ENCODE measurements around the gene FGF11.

FGF11 gene

DNA sequence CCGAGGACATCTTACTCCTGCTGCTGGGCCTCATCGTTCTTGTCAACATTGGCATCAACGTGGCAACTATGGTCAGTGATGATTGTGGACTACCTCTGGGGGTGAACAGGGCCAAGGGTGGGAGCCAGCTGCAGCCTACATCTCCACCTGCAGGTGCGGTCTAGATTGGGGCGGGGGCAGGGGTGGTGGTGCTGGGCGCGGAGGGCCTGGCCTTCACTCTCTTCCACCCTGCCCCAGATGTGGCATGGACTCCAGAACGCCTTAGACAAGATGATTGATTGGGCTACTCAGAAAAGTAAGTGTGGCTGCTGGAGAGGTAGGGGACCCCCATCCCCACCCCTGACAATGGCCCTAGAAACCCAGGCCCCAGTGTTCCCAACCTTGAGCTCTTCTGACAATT lies 13.6 kb upstream of the FGF11 start:
- no peak overlapping the region for H3K27ac ChIP-seq (ENCODE audit: extremely low read depth, low read depth, low read length)
- no peaks in the 10 kb centered on the region for H3K9me3 ChIP-seq (ENCODE audit: control insufficient read depth, insufficient read depth, low read depth, low read length)
- CTCF ChIA-PET: interaction anchor here (0.6 to 1.6 kb wide), 4 partner anchors 12 to 248 kb away, joined by 3 to 9 read pairs (median 5); no protein-coding TSS in a partner anchor
- H3K4me1 ChIP-seq (ENCODE audit: control insufficient read depth, insufficient read depth, low read length): no peaks in the 10 kb centered on the region
- POLR2A ChIA-PET: interaction anchor here (2.1 kb wide), 1 partner anchor 22 kb away, joined by 9 read pairs; the partner anchor contains the start of gene TMEM256
- H3K4me3 ChIP-seq (ENCODE audit: low read depth, low read length): no peak overlapping the region
- no peaks in the 10 kb centered on the region for H3K36me3 ChIP-seq (ENCODE audit: control insufficient read depth in 2 of 2, insufficient read depth in 1 of 2, low read length in 2 of 2)
- TF ChIP-seq ZFP3 (tag by site-specific recombination; IDR thresholded peaks at IDR 0.05; ENCODE audit: low read depth): no peak
- no peak for TF ChIP-seq ZNF324 (tag by site-specific recombination; IDR thresholded peaks at IDR 0.05)
- TF ChIP-seq ZFP69B (tag by site-specific recombination; IDR thresholded peaks at IDR 0.05): no peak
- TF ChIP-seq ZNF423 (tag by site-specific recombination; IDR thresholded peaks at IDR 0.05): no peak
- TF ChIP-seq ZNF549 (tag by site-specific recombination; IDR thresholded peaks at IDR 0.05): no peak
- TF ChIP-seq ZNF837 (tag by site-specific recombination; IDR thresholded peaks at IDR 0.05): no peak
- TF ChIP-seq ZNF768 (tag by site-specific recombination; IDR thresholded peaks at IDR 0.05): no peak
- no peak for TF ChIP-seq ZBTB48 (tag by site-specific recombination; IDR thresholded peaks at IDR 0.05)
- TF ChIP-seq ZNF146 (tag by site-specific recombination; IDR thresholded peaks at IDR 0.05): no peak
- no peak for TF ChIP-seq ZNF23 (tag by site-specific recombination; IDR thresholded peaks at IDR 0.05; ENCODE audit: borderline replicate concordance)
- TF ChIP-seq ZNF449 (tag by site-specific recombination; IDR thresholded peaks at IDR 0.05): no peak
- no peak for TF ChIP-seq AEBP2 (tag by site-specific recombination; IDR thresholded peaks at IDR 0.05; ENCODE audit: borderline replicate concordance)

DNA sequence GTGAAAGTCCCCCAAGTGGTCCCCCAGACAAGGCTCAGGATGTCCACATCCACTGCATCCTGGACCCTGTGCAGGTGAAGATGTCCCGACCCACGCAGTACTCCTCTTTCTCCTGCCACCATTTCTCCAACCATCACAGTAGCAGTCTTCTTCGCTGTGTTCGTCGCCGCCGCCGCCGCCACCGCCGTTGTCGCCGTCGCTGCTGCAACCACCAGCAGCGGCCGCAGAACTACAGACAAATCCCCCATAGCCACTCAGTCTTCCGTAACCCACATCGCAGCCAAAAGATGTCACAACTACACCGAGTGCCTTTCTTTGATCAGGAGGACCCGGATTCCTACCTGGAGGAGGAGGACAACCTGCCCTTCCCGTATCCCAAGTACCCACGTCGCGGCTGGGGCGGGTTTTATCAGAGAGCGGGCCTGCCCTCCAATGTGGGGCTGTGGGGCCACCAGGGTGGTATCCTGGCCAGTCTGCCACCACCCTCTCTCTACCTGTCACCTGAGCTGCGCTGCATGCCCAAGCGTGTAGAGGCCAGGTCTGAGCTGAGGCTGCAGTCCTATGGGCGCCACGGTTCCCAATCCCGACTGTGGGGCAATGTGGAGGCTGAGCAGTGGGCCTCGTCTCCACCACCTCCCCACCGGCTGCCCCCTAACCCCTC lies 13.0 kb upstream of the FGF11 start:
- H3K4me1 ChIP-seq (ENCODE audit: control insufficient read depth, insufficient read depth, low read length): no peaks in the 10 kb centered on the region
- POLR2A ChIA-PET: interaction anchor here (2.1 kb wide), 1 partner anchor 22 kb away, joined by 9 read pairs; the partner anchor contains the start of gene TMEM256
- H3K27ac ChIP-seq (ENCODE audit: extremely low read depth, low read depth, low read length): no peak overlapping the region
- CTCF ChIA-PET: interaction anchor here (0.6 to 1.2 kb wide), 3 partner anchors 11 to 248 kb away, joined by 3 to 9 read pairs (median 3); no protein-coding TSS in a partner anchor
- H3K36me3 ChIP-seq (ENCODE audit: control insufficient read depth in 2 of 2, insufficient read depth in 1 of 2, low read length in 2 of 2): no peaks in the 10 kb centered on the region
- no peaks in the 10 kb centered on the region for H3K9me3 ChIP-seq (ENCODE audit: control insufficient read depth, insufficient read depth, low read depth, low read length)
- H3K4me3 ChIP-seq (ENCODE audit: low read depth, low read length): no peak overlapping the region
- TF ChIP-seq ZNF768 (tag by site-specific recombination; IDR thresholded peaks at IDR 0.05): no peak
- no peak for TF ChIP-seq ZXDB (tag by site-specific recombination; IDR thresholded peaks at IDR 0.05)
- TF ChIP-seq, protein P1, sequence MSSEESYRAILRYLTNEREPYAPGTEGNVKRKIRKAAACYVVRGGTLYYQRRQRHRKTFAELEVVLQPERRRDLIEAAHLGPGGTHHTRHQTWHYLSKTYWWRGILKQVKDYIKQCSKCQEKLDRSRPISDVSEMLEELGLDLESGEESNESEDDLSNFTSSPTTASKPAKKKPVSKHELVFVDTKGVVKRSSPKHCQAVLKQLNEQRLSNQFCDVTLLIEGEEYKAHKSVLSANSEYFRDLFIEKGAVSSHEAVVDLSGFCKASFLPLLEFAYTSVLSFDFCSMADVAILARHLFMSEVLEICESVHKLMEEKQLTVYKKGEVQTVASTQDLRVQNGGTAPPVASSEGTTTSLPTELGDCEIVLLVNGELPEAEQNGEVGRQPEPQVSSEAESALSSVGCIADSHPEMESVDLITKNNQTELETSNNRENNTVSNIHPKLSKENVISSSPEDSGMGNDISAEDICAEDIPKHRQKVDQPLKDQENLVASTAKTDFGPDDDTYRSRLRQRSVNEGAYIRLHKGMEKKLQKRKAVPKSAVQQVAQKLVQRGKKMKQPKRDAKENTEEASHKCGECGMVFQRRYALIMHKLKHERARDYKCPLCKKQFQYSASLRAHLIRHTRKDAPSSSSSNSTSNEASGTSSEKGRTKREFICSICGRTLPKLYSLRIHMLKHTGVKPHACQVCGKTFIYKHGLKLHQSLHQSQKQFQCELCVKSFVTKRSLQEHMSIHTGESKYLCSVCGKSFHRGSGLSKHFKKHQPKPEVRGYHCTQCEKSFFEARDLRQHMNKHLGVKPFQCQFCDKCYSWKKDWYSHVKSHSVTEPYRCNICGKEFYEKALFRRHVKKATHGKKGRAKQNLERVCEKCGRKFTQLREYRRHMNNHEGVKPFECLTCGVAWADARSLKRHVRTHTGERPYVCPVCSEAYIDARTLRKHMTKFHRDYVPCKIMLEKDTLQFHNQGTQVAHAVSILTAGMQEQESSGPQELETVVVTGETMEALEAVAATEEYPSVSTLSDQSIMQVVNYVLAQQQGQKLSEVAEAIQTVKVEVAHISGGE (tag by site-specific recombination; conservative IDR thresholded peaks at IDR 0.05; ENCODE audit: low read depth): no peak
- TF ChIP-seq ZNF157 (tag by site-specific recombination; IDR thresholded peaks at IDR 0.05): peak; percentile 65
